OCI-LY7 (cell line): ENCODE measurements around the gene CHD8. TPM values are rescaled to one million over a fixed set of nuclear protein-coding genes. Genes with fewer than 3 reads are reported as not detected.

Experiments
- BruUV-seq: library from RNA; stranded (reverse); fragments of 400-500 nt; replicated peaks from 2 replicates; lab custom pipeline; 2021; lab: Mats Ljungman, UMichigan
- CTCF ChIA-PET: fragments of 300-600 bp; sonication (Branson Sonifier 250); formaldehyde crosslinking; loops from one replicate; lab custom pipeline; 2022; ENCODE audit warnings: antibody characterized with exemption; ENCODE audit not compliant: unreplicated experiment; lab: Charles Lee
- POLR2A ChIA-PET: fragments of 300-600 bp; sonication (Branson Sonifier 250); formaldehyde crosslinking; loops from one replicate; lab custom pipeline; 2022; ENCODE audit warnings: antibody characterized with exemption; lab: Charles Lee
- DNase-seq: peaks from one replicate; pipeline ENCODE4 v3.0.0-alpha.2; 2015; ENCODE audit warnings: low spot score
- H2AFZ ChIP-seq: fragments of 200-600 bp; sonication (generic), shearing (Covaris generic); 2 replicates; pipeline ENCODE4 v1.6.1; 2014; ENCODE audit warnings: mild to moderate bottlenecking, antibody characterized with exemption, low read length, moderate library complexity
- H3K27ac ChIP-seq: fragments of 200-600 bp; sonication (generic); 2 replicates; pipeline ENCODE4 v1.5.1; 2014; ENCODE audit warnings: mixed run types, low read depth, mild to moderate bottlenecking, moderate library complexity, low read length, inconsistent platforms; ENCODE audit not compliant: poor library complexity, severe bottlenecking
- H3K36me3 ChIP-seq: fragments of 200-600 bp; sonication (generic); 2 replicates; pipeline ENCODE4 v1.6.1; 2014; ENCODE audit warnings: mild to moderate bottlenecking, antibody characterized with exemption, low read length, moderate library complexity, mixed read lengths; ENCODE audit not compliant: insufficient read depth
- H3K4me1 ChIP-seq: fragments of 200-600 bp; sonication (generic); 2 replicates; pipeline ENCODE4 v1.5.1; 2014; ENCODE audit warnings: mild to moderate bottlenecking, low read length; ENCODE audit not compliant: insufficient read depth, poor library complexity, severe bottlenecking
- H3K4me2 ChIP-seq: fragments of 200-600 bp; sonication (generic); 2 replicates; pipeline ENCODE4 v1.6.1; 2014; ENCODE audit warnings: mild to moderate bottlenecking, low read length
- H3K4me3 ChIP-seq: fragments of 200-600 bp; sonication (generic); 2 replicates; pipeline ENCODE4 v1.5.1; 2014; ENCODE audit warnings: mild to moderate bottlenecking, low read depth, low read length; ENCODE audit not compliant: poor library complexity, severe bottlenecking
- H3K79me2 ChIP-seq: fragments of 200-600 bp; sonication (generic); 2 replicates; pipeline ENCODE4 v1.6.1; 2016; ENCODE audit warnings: low read depth, mild to moderate bottlenecking, low read length, moderate library complexity, mixed read lengths; ENCODE audit not compliant: insufficient read depth
- H3K9me2 ChIP-seq: fragments of 200-600 bp; sonication (generic); 2 replicates; pipeline ENCODE4 v1.6.1; 2016; ENCODE audit warnings: mild to moderate bottlenecking, low read length, mixed read lengths; ENCODE audit not compliant: insufficient read depth
- H3K9me3 ChIP-seq: fragments of 200-600 bp; sonication (generic); 2 replicates; pipeline ENCODE4 v1.6.1; 2014; ENCODE audit warnings: mild to moderate bottlenecking, mixed run types, low read length, mixed read lengths
- H4K20me1 ChIP-seq: fragments of 200-600 bp; sonication (generic); 2 replicates; pipeline ENCODE4 v1.6.1; 2014; ENCODE audit warnings: mild to moderate bottlenecking, antibody characterized with exemption, low read length, moderate library complexity, mixed read lengths; ENCODE audit not compliant: insufficient read depth
- CTCF ChIP-seq: fragments of 200-600 bp; sonication (generic); conservative IDR thresholded peaks from 2 replicates; pipeline ENCODE4 v1.5.1; 2014; ENCODE audit warnings: mild to moderate bottlenecking, antibody characterized with exemption, low read length, moderate library complexity, mixed read lengths
- EZH2phosphoT487 ChIP-seq: fragments of 200-600 bp; sonication (generic); IDR thresholded peaks from 2 replicates; pipeline ENCODE4 v1.6.1; 2018; ENCODE audit warnings: low read depth, borderline replicate concordance, mild to moderate bottlenecking, mixed run types, antibody characterized with exemption, low read length, moderate library complexity, mixed read lengths
- intact Hi-C: fragments of 100-400 bp; cut with micrococcal nuclease; formaldehyde crosslinking; loops from one replicate; pipeline ENCODE4 v1.10.0; 2022; ENCODE audit not compliant: unreplicated experiment
- total RNA-seq, 2 experiments: library from RNA; depleted of rRNA in 1 of 2; stranded (reverse); fragments of >200 nt in 1 of 2; shearing (Covaris generic) in 1 of 2; gene quantifications; 2 replicates each; pipeline ENCODE4 v1.2.3, GENCODE V29; 2014 to 2022

The CHD8 gene
- total RNA-seq, 2 experiments from 2014 or later, result 64.1 to 115 TPM

- no peak overlapping the region for H3K4me3 ChIP-seq
- no peaks in the 10 kb centered on the region for H3K9me3 ChIP-seq
- no peaks in the 10 kb centered on the region for H3K9me2 ChIP-seq
- intact Hi-C loops, result no loop called here
- H3K4me2 ChIP-seq, result no peak overlapping the region
- DNase-seq, result no peak
- no peaks in the 10 kb centered on the region for H4K20me1 ChIP-seq
- POLR2A ChIA-PET, result interaction anchor here (0.6 to 1.4 kb wide), 3 partner anchors 15 to 200 kb away, joined by 3 to 4 read pairs (median 3); no protein-coding TSS in a partner anchor
- H3K79me2 ChIP-seq, result no peaks in the 10 kb centered on the region
- BruUV-seq, result no TSS peak
- H2AFZ ChIP-seq, result no peak overlapping the region
- peaks cover 96% of the 10 kb centered on the region for H3K36me3 ChIP-seq
- CTCF ChIA-PET, result no interaction called here
- no peaks in the 10 kb centered on the region for H3K4me1 ChIP-seq
- H3K27ac ChIP-seq, result no peak overlapping the region
- TF ChIP-seq CTCF, result no peak
- no peak for TF ChIP-seq EZH2phosphoT487
These were observed 99.4 kb downstream of the CHD8 start for GRCh38 chr14:21356511-21356910.

- Histone ChIP-seq H3K79me2 (no peaks in the 10 kb centered on the region), H3K27ac (no peak overlapping the region), H3K4me3 (no peak overlapping the region), H3K4me1 (no peaks in the 10 kb centered on the region), H3K36me3 (peaks cover 76% of the 10 kb centered on the region), H3K4me2 (no peak overlapping the region), H3K9me3 (no peaks in the 10 kb centered on the region), H4K20me1 (no peaks in the 10 kb centered on the region), H2AFZ (no peak overlapping the region), H3K9me2 (no peaks in the 10 kb centered on the region)
- peak; percentile 6 for DNase-seq
- no peak for TF ChIP-seq CTCF
- no peak for TF ChIP-seq EZH2phosphoT487
- BruUV-seq, result no TSS peak
- POLR2A ChIA-PET, result interaction anchor here (0.6 kb wide), 1 partner anchor 127 kb away, joined by 3 read pairs; no protein-coding TSS in a partner anchor
- CTCF ChIA-PET, result no interaction called here
- intact Hi-C loops, result loop anchor here (5.0 kb wide), 1 partner anchor 45 kb away; no protein-coding TSS in a partner anchor
These were observed 103.3 kb downstream of the CHD8 start for GRCh38 chr14:21352587-21352986.

GRCh38 chr14:21350539-21350938 is 105.4 kb downstream of the CHD8 start:
- no peaks in the 10 kb centered on the region for H3K4me1 ChIP-seq
- H4K20me1 ChIP-seq, result no peaks in the 10 kb centered on the region
- no peak overlapping the region for H3K27ac ChIP-seq
- TF ChIP-seq EZH2phosphoT487 (no peak), CTCF (no peak)
- H2AFZ ChIP-seq, result no peak overlapping the region
- H3K36me3 ChIP-seq, result peaks cover 55% of the 10 kb centered on the region
- H3K4me3 ChIP-seq, result no peak overlapping the region
- no peaks in the 10 kb centered on the region for H3K79me2 ChIP-seq
- no peaks in the 10 kb centered on the region for H3K9me2 ChIP-seq
- ChIA-PET CTCF (no interaction called here), POLR2A (interaction anchor here (0.6 kb wide), 1 partner anchor 74 kb away, joined by 3 read pairs; no protein-coding TSS in a partner anchor)
- BruUV-seq, result no TSS peak
- DNase-seq, result no peak
- H3K9me3 ChIP-seq, result no peaks in the 10 kb centered on the region
- no peak overlapping the region for H3K4me2 ChIP-seq
- intact Hi-C loops, result loop anchor here (5.0 kb wide), 1 partner anchor 47 kb away; no protein-coding TSS in a partner anchor
